IMR-90 (cell line): Measurements from ENCODE around the gene GIMAP4. TPM values are rescaled to one million over a fixed set of nuclear protein-coding genes. Genes with fewer than 3 reads are reported as not detected.

Experiments
- ATAC-seq: fragments of 200-7000 bp; cut with Tn5 transposase; 2 replicates; pipeline ENCODE4 v1.9.1; 2020; ENCODE audit warnings: low read depth, mild to moderate bottlenecking, moderate library complexity
- BruUV-seq: library from RNA; stranded (reverse); fragments of 400-500 nt; replicated peaks from 2 replicates; lab custom pipeline; 2021; lab: Mats Ljungman, UMichigan
- CTCF ChIA-PET: fragments of 300-600 bp; formaldehyde crosslinking; extraction: SDS; loops from one replicate; lab custom pipeline; 2021; ENCODE audit warnings: antibody characterized with exemption; lab: Yijun Ruan, JAX
- POLR2A ChIA-PET: fragments of 300-600 bp; sonication (Branson Sonifier 250); formaldehyde crosslinking; loops from one replicate; lab custom pipeline; 2022; ENCODE audit warnings: antibody characterized with exemption; ENCODE audit not compliant: unreplicated experiment; lab: Charles Lee
- DNase-seq: peaks from one replicate; pipeline ENCODE4 v3.0.0; 2013
- H2AFZ ChIP-seq: replicated peaks from 2 replicates; pipeline ENCODE3; 2013; ENCODE audit warnings: low read length, mild to moderate bottlenecking; ENCODE audit not compliant: poor library complexity
- H2AK5ac ChIP-seq: 2 replicates; pipeline ENCODE4 v1.6.1; 2013; ENCODE audit warnings: low read depth, low read length, inconsistent platforms
- H2AK9ac ChIP-seq: replicated peaks from 2 replicates; pipeline ENCODE3; 2013; ENCODE audit warnings: mild to moderate bottlenecking, low read depth, low read length, moderate library complexity; ENCODE audit not compliant: poor library complexity
- H2BK120ac ChIP-seq: 2 replicates; pipeline ENCODE4 v1.6.1; 2013; ENCODE audit warnings: low read depth, low read length, inconsistent platforms
- H2BK15ac ChIP-seq: 3 replicates; pipeline ENCODE4 v1.6.1; 2013; ENCODE audit warnings: low read depth, low read length, inconsistent platforms
- H2BK20ac ChIP-seq: 2 replicates; pipeline ENCODE4 v1.6.1; 2013; ENCODE audit warnings: low read depth, mild to moderate bottlenecking, inconsistent platforms, low read length, moderate library complexity
- H2BK5ac ChIP-seq: 2 replicates; pipeline ENCODE4 v1.6.1; 2013; ENCODE audit warnings: mild to moderate bottlenecking, low read depth, low read length, inconsistent platforms; ENCODE audit not compliant: poor library complexity, severe bottlenecking
- H3K14ac ChIP-seq: replicated peaks from 2 replicates; pipeline ENCODE4 v1.6.1; 2013; ENCODE audit warnings: low read depth, low read length, inconsistent platforms
- H3K18ac ChIP-seq: 2 replicates; pipeline ENCODE4 v1.6.1; 2013; ENCODE audit warnings: low read depth, low read length, control low read depth
- H3K23ac ChIP-seq: 2 replicates; pipeline ENCODE4 v1.6.1; 2013; ENCODE audit warnings: low read depth, low read length, inconsistent platforms
- H3K27ac ChIP-seq: 2 replicates; pipeline ENCODE4 v1.5.1; 2013; ENCODE audit warnings: mild to moderate bottlenecking, control low read depth, low read length; ENCODE audit not compliant: insufficient read depth
- H3K27me3 ChIP-seq: 2 replicates; pipeline ENCODE4 v1.6.1; 2013; ENCODE audit warnings: low read length; ENCODE audit not compliant: control insufficient read depth, insufficient read depth
- H3K36me3 ChIP-seq: 2 replicates; pipeline ENCODE4 v1.6.1; 2013; ENCODE audit warnings: low read length, mixed read lengths; ENCODE audit not compliant: control insufficient read depth, insufficient read depth
- H3K4ac ChIP-seq: 2 replicates; pipeline ENCODE4 v1.6.1; 2013; ENCODE audit warnings: low read depth, low read length, inconsistent platforms
- H3K4me1 ChIP-seq: 2 replicates; pipeline ENCODE4 v1.6.1; 2013; ENCODE audit warnings: low read length, mixed read lengths; ENCODE audit not compliant: control insufficient read depth, insufficient read depth
- H3K4me2 ChIP-seq: 2 replicates; pipeline ENCODE4 v1.6.1; 2013; ENCODE audit warnings: low read depth, mild to moderate bottlenecking, control low read depth, low read length, moderate library complexity
- H3K4me3 ChIP-seq: 2 replicates; pipeline ENCODE4 v1.5.1; 2013; ENCODE audit warnings: low read depth, mild to moderate bottlenecking, control low read depth, low read length, moderate library complexity; ENCODE audit not compliant: insufficient read depth
- H3K56ac ChIP-seq: 2 replicates; pipeline ENCODE4 v1.6.1; 2013; ENCODE audit warnings: low read length, inconsistent platforms; ENCODE audit not compliant: insufficient read depth; ENCODE audit errors: extremely low read depth
- H3K79me1 ChIP-seq, 2 experiments: 2 replicates each; pipeline ENCODE4 v1.6.1; 2013; ENCODE audit warnings: low read length in 2 of 2, inconsistent platforms in 1 of 2, low read depth in 1 of 2
- H3K9ac ChIP-seq: 2 replicates; pipeline ENCODE4 v1.6.1; 2013; ENCODE audit warnings: low read depth, low read length, control low read depth
- H3K9me1 ChIP-seq: 2 replicates; pipeline ENCODE4 v1.6.1; 2013; ENCODE audit warnings: low read length, inconsistent platforms; ENCODE audit not compliant: insufficient read depth
- H3K9me3 ChIP-seq: 2 replicates; pipeline ENCODE4 v1.6.1; 2013; ENCODE audit warnings: low read length; ENCODE audit not compliant: control insufficient read depth, insufficient read depth
- H4K20me1 ChIP-seq: 2 replicates; pipeline ENCODE4 v1.6.1; 2013; ENCODE audit warnings: low read length, inconsistent platforms; ENCODE audit not compliant: insufficient read depth
- H4K5ac ChIP-seq: 2 replicates; pipeline ENCODE4 v1.6.1; 2013; ENCODE audit warnings: mild to moderate bottlenecking, low read depth, low read length, control low read depth
- H4K8ac ChIP-seq, 2 experiments: 2 replicates each; pipeline ENCODE4 v1.6.1; 2013; ENCODE audit warnings: low read depth in 2 of 2, low read length in 2 of 2, control low read depth in 1 of 2, inconsistent platforms in 1 of 2
- H4K91ac ChIP-seq: 2 replicates; pipeline ENCODE4 v1.6.1; 2013; ENCODE audit warnings: low read depth, low read length, inconsistent platforms; ENCODE audit not compliant: insufficient read depth
- BHLHE40 ChIP-seq: fragments of 150-350 bp; IDR thresholded peaks from 2 replicates; pipeline ENCODE4 v1.6.1; 2016; ENCODE audit warnings: mild to moderate bottlenecking, low read depth, low read length
- CEBPB ChIP-seq: IDR thresholded peaks from 2 replicates; pipeline ENCODE4 v1.6.1; 2012; ENCODE audit warnings: low read depth, low read length, improper control_type of control experiment
- CHD1 ChIP-seq: IDR thresholded peaks from 2 replicates; pipeline ENCODE4 v1.6.1; 2012; ENCODE audit warnings: low read depth, low read length, improper control_type of control experiment
- CTCF ChIP-seq: conservative IDR thresholded peaks from 2 replicates; pipeline ENCODE4 v1.5.1; 2012; ENCODE audit warnings: mild to moderate bottlenecking, low read depth, low read length, improper control_type of control experiment
- ELK1 ChIP-seq: fragments of 150-350 bp; IDR thresholded peaks from 2 replicates; pipeline ENCODE4 v1.6.1; 2016; ENCODE audit warnings: low read depth, mild to moderate bottlenecking, low read length, moderate library complexity, borderline replicate concordance
- FOS ChIP-seq: fragments of 150-350 bp; IDR thresholded peaks from 2 replicates; pipeline ENCODE4 v1.6.1; 2016; ENCODE audit warnings: low read depth, low read length
- MAFK ChIP-seq: IDR thresholded peaks from 2 replicates; pipeline ENCODE4 v1.6.1; 2012; ENCODE audit warnings: low read depth, low read length, improper control_type of control experiment
- MAZ ChIP-seq: IDR thresholded peaks from 2 replicates; pipeline ENCODE4 v1.6.1; 2012; ENCODE audit warnings: low read depth, mild to moderate bottlenecking, low read length, improper control_type of control experiment, moderate library complexity, borderline replicate concordance
- MXI1 ChIP-seq: IDR thresholded peaks from 2 replicates; pipeline ENCODE4 v1.6.1; 2012; ENCODE audit warnings: low read depth, mild to moderate bottlenecking, low read length, moderate library complexity, borderline replicate concordance
- NFE2L2 ChIP-seq: fragments of 150-350 bp; IDR thresholded peaks from 2 replicates; pipeline ENCODE4 v1.6.1; 2016; ENCODE audit warnings: low read depth, mild to moderate bottlenecking, low read length
- POLR2A ChIP-seq: IDR thresholded peaks from 2 replicates; pipeline ENCODE4 v1.6.1; 2012; ENCODE audit warnings: mild to moderate bottlenecking, low read depth, low read length
- RAD21 ChIP-seq: IDR thresholded peaks from 2 replicates; pipeline ENCODE4 v1.6.1; 2012; ENCODE audit warnings: low read length, improper control_type of control experiment
- RCOR1 ChIP-seq: IDR thresholded peaks from 2 replicates; pipeline ENCODE4 v1.6.1; 2012; ENCODE audit warnings: mild to moderate bottlenecking, low read length, improper control_type of control experiment; ENCODE audit not compliant: insufficient replicate concordance
- RFX5 ChIP-seq: IDR thresholded peaks from 2 replicates; pipeline ENCODE4 v1.8.0; 2012; ENCODE audit warnings: low read depth, mild to moderate bottlenecking, low read length, moderate library complexity
- SMC3 ChIP-seq: fragments of 150-350 bp; IDR thresholded peaks from 2 replicates; pipeline ENCODE4 v1.6.1; 2016; ENCODE audit warnings: low read depth, mild to moderate bottlenecking, antibody characterized with exemption, low read length, moderate library complexity
- USF2 ChIP-seq: fragments of 150-350 bp; IDR thresholded peaks from 2 replicates; pipeline ENCODE4 v1.6.1; 2017; ENCODE audit warnings: mild to moderate bottlenecking, antibody characterized with exemption, low read length, low read depth
- WGBS, 2 experiments: methylation state at CpG; one replicate each; pipeline versions ENCODE4 v1.1.5 to v1.1.7; 2013; ENCODE audit warnings: missing lambda C conversion rate in 2 of 2; ENCODE audit not compliant: insufficient read length in 1 of 2; ENCODE audit errors: extremely low coverage in 2 of 2; 5-methylcytosine and 5-hydroxymethylcytosine counted together
- dilution Hi-C: fragments of 300-500 bp; cut with HindIII; formaldehyde crosslinking; loops from one replicate; pipeline ENCODE4 v1.14.3; 2018; ENCODE audit warnings: low sequenced_read_pairs; ENCODE audit not compliant: unreplicated experiment
- in situ Hi-C: fragments of 300-500 bp; cut with MboI; formaldehyde crosslinking; loops from 3 replicates; pipeline ENCODE4 v1.14.3; 2019; ENCODE audit warnings: low sequenced_read_pairs, inconsistent platforms, mixed read lengths
- intact Hi-C: fragments of 100-400 bp; cut with micrococcal nuclease; formaldehyde crosslinking; loops from 2 replicates; pipeline ENCODE4 v1.10.0; 2022
- polyA plus RNA-seq, 3 experiments: library from polyadenylated mRNA; depleted of rRNA; stranded (reverse); fragments of >200 nt; gene quantifications; 2 replicates each; pipeline ENCODE4 v1.2.3, GENCODE V29; 2012; ENCODE audit warnings: low replicate concordance in 1 of 3
- total RNA-seq: library from RNA; depleted of rRNA; stranded (reverse); fragments of >200 nt; gene quantifications from 2 replicates; pipeline ENCODE4 v1.2.3, GENCODE V29; 2012

The GIMAP4 gene
- total and polyA plus RNA-seq, 2 of the 4 experiments (the other 2 are of a cell fraction) = not detected

- H3K9me1 ChIP-seq = no peaks in the 10 kb centered on the region
- no peak overlapping the region for H2BK20ac ChIP-seq
- ATAC-seq (no peak), DNase-seq (no peak)
- no peaks in the 10 kb centered on the region for H3K79me1 ChIP-seq
- no TSS peak for BruUV-seq
- no CpG with 5 or more reads among the region's 1 CpG for WGBS, 2 experiments
- no peak overlapping the region for H3K14ac ChIP-seq
- H3K27me3 ChIP-seq = no peaks in the 10 kb centered on the region
- no peaks in the 10 kb centered on the region for H3K36me3 ChIP-seq
- no peak overlapping the region for H3K4me2 ChIP-seq
- no peak overlapping the region for H3K4ac ChIP-seq
- no peak overlapping the region for H3K9ac ChIP-seq
- POLR2A ChIA-PET = no interaction called here
- H4K20me1 ChIP-seq = no peaks in the 10 kb centered on the region
- no peak overlapping the region for H3K4me3 ChIP-seq
- dilution Hi-C loops (no loop called here), intact Hi-C loops (no loop called here), in situ Hi-C loops (no loop called here)
- H3K4me1 ChIP-seq = no peaks in the 10 kb centered on the region
- no peak overlapping the region for H3K56ac ChIP-seq
- H3K18ac ChIP-seq = no peak overlapping the region
- no peak overlapping the region for H3K27ac ChIP-seq
- H4K91ac ChIP-seq = no peak overlapping the region
- H2AK5ac ChIP-seq = no peak overlapping the region
- no peak overlapping the region for H2AFZ ChIP-seq
- no peak overlapping the region for H2BK120ac ChIP-seq
- H3K23ac ChIP-seq = no peak overlapping the region
- H4K5ac ChIP-seq = no peak overlapping the region
- CTCF ChIA-PET = no interaction called here
- H4K8ac ChIP-seq = no peak overlapping the region
- peaks cover 6% of the 10 kb centered on the region; the same call in 1 of the 2 replicates for H3K9me3 ChIP-seq
- H2BK5ac ChIP-seq = no peak overlapping the region
- no peak overlapping the region for H2AK9ac ChIP-seq
- H2BK15ac ChIP-seq = no peak overlapping the region
- no peak for TF ChIP-seq NFE2L2
- TF ChIP-seq USF2 = no peak
- no peak for TF ChIP-seq MAFK
- no peak for TF ChIP-seq CHD1
- no peak for TF ChIP-seq RCOR1
- TF ChIP-seq BHLHE40 = no peak
- no peak for TF ChIP-seq MXI1
- TF ChIP-seq ELK1 = no peak
- TF ChIP-seq POLR2A = no peak
- no peak for TF ChIP-seq MAZ
- no peak for TF ChIP-seq CTCF
- TF ChIP-seq RAD21 = no peak
- TF ChIP-seq FOS = no peak
- TF ChIP-seq RFX5 = no peak
- TF ChIP-seq SMC3 = no peak
- no peak for TF ChIP-seq CEBPB
Measured at GRCh38 chr7:150560486-150560885, 6.7 kb upstream of the GIMAP4 start.
